GM21360 (cell line): Measurements from ENCODE around the gene CAMSAP2.

Experiments used
- ATAC-seq: cut with Tn5 transposase; IDR thresholded peaks from one replicate; pipeline ENCODE4 v1.9.1; 2021; ENCODE audit warnings: mild to moderate bottlenecking, moderate library complexity; ENCODE audit not compliant: unreplicated experiment

CAMSAP2 gene

GRCh38 chr1:200896531-200897196 is 158.0 kb downstream of the CAMSAP2 start:
- no peak for ATAC-seq

- no peak for ATAC-seq
These were observed 158.6 kb downstream of the CAMSAP2 start for GRCh38 chr1:200897259-200897658.

GRCh38 chr1:200899015-200899386 is 160.3 kb downstream of the CAMSAP2 start:
- ATAC-seq = no peak

- ATAC-seq = no peak
These were observed 160.8 kb downstream of the CAMSAP2 start for GRCh38 chr1:200899451-200899915.

GRCh38 chr1:200899954-200900867 is 161.5 kb downstream of the CAMSAP2 start:
- no peak for ATAC-seq

- no peak for ATAC-seq
These were observed 162.2 kb downstream of the CAMSAP2 start for GRCh38 chr1:200900877-200901276.

- ATAC-seq = no peak
These were observed 162.7 kb downstream of the CAMSAP2 start for GRCh38 chr1:200901350-200901749.

- no peak for ATAC-seq
These were observed 163.2 kb downstream of the CAMSAP2 start for GRCh38 chr1:200901796-200902444.

GRCh38 chr1:200903793-200904192 is 165.1 kb downstream of the CAMSAP2 start:
- ATAC-seq = no peak

- no peak for ATAC-seq
These were observed 166.1 kb downstream of the CAMSAP2 start for GRCh38 chr1:200904772-200905171.

- no peak for ATAC-seq
These were observed 166.8 kb downstream of the CAMSAP2 start for GRCh38 chr1:200905411-200906052.

GRCh38 chr1:200906491-200906890 is 167.8 kb downstream of the CAMSAP2 start:
- no peak for ATAC-seq

- ATAC-seq = peak; percentile 48
These were observed 169.0 kb downstream of the CAMSAP2 start for GRCh38 chr1:200907611-200908097.

- ATAC-seq = no peak
These were observed 169.6 kb downstream of the CAMSAP2 start for GRCh38 chr1:200908191-200908868.

GRCh38 chr1:200909071-200909470 is 170.4 kb downstream of the CAMSAP2 start:
- no peak for ATAC-seq

GRCh38 chr1:200909757-200910239 is 171.1 kb downstream of the CAMSAP2 start:
- ATAC-seq = no peak
